GM19372 (cell line): ENCODE measurements around the gene CHST11.

Source experiments
- ATAC-seq: cut with Tn5 transposase; IDR thresholded peaks from one replicate; pipeline ENCODE4 v1.9.1; 2021; ENCODE audit warnings: mild to moderate bottlenecking, low read depth, moderate library complexity; ENCODE audit not compliant: unreplicated experiment

Gene CHST11

DNA sequence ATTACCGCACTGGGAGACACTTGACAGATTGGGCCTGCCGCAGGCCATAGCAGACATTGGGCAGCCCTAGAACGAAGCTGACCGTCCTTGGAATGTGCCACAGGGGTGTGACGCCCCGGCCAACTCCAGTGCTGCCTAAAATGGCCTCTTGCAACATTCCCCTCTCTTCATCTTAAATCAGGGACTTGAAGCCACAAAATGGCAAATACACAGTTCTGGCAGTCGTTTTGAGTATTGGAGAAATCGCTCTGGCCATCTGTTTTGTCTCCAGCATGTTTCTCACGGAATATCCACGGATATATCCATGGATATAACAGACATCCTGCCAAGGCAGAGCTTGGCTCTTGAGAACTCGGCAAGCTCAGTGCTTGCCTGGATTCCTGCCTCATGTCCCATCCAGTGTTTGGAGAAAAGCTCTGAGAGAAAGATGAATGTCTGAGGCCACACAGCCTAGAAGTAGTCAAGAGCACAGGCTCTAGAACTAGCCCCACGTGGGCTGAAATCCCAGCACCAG is 158.4 kb downstream of the CHST11 start:
- no peak for ATAC-seq

- no peak for ATAC-seq
These were observed 161.9 kb downstream of the CHST11 start for GRCh38 chr12:104618691-104619090.

DNA sequence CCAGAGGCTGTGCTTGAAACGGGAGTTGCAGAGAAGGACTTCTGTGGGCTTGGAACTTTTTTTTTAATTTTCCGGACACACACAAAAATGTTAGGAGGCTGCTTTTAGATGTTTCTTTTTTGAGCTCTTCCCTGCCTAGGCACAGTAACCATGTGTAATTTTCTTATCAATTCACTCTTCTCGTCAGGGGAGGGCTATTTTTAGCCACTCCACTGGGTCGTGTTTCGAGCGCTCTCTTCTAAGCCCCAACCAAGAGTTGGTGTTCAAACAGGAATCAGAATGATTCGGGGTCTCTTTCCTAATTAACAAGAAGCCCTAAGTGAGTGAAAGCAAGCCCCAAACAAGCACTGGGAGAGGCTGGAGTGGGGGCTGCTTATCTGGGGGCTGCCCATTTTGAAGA is 162.6 kb downstream of the CHST11 start:
- no peak for ATAC-seq

DNA sequence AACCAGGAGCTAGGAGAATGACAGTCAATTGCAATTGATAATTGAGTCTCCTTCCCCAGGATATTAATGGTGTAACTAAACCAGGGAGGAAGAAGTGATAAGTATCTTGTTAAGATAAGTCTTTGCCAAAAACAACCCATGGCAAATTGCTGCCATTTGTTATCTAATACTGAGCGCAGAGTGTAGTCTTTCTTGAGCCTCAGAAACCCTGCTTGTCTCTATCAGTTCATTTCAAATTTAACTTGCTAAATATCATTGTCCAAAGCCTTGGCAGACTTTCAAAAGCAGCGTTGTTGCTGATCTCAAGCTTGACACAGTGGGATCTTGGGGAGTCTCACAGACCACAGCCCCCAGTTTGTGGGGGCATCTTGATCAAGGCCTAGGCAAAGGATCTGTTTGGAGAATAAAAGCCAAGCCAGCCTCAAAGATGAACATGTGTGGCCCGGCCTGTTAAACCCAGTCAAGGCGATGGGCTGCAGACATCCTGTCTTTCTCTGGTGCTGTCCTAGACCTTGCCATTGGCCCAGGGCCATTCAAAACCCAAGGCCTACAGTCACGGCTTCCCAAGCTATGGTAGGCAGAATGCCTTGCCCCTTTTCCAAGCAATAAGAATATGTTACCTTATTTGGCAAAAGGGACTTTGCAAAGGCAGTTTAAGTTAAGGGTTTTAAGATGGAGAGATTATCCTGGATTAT is 164.2 kb downstream of the CHST11 start:
- no peak for ATAC-seq

- no peak for ATAC-seq
These were observed 166.2 kb downstream of the CHST11 start for GRCh38 chr12:104622928-104623327.

DNA sequence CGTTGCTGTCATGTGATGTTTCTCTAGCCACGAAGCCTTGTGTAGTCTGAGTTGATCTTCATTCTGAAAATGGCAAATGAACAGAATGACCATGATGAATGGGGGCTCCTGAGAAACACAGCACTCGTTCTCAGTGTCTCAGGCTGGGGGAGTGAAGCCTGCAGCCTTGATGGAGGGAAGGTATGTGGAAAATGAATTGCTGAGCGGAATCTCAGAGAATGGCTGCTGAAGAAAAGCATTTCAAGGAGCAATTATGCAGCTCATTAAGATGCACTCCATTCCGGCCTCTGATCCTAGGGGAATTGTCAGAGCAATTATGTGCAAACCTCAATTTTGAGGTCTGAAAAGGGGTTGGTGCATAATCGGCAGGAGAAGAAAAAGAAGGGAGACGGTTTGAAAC is 167.1 kb downstream of the CHST11 start:
- ATAC-seq: no peak

DNA sequence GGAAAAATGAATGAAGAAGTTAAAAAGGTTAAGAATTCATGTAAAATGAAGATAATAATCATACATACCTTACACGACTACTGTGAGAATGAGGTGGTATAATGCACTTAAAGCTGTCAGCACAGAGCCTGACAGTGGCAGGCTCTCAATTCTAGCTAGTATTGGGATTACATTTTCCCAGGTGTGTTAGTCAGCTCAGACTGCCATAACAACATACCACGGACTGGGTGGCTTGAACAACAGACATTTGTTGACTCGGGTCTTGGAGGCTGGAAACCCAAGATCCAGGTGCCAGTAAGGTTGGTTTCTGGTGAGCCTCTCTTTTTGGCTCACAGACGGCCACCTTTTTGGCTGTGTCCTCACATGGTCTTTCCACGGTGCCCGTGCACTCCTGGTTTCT is 167.8 kb downstream of the CHST11 start:
- no peak for ATAC-seq

DNA sequence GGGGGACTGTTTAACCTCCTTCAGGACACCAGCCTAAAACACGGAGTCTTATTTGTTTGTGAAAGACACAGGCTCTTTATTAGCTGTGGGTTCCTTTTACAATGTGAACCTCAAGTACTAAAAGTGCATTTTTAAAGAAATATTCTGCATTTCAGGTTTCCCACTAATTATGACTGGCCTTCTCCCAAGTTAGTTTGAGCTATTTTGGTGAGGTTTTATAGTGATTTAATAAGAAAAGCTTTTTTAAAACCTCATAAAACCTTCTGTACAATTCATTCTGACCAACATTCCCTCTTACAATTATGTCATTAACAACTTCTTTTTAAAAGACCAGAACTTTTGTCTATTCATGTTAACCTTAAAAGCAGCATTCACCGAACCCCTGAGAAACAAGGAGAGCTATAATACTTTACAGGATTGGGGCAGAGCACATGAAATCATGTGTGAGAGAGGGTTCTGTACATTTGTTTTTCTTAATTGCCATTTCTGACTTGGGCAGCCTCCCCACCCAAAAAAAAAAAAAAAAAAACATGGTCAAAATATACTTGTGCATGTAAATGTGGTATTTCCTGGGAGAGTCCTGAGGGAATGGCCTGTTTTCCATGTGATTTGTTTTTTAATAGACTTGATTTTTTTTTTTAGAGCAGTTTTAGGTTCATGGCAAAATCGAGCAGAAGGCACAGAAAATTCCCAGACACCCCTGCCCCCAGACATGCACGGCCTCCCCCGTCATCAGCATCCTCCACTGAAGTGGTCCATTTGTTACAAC is 169.5 kb downstream of the CHST11 start:
- ATAC-seq: no peak

- no peak for ATAC-seq
These were observed 170.7 kb downstream of the CHST11 start for GRCh38 chr12:104627231-104627989.

DNA sequence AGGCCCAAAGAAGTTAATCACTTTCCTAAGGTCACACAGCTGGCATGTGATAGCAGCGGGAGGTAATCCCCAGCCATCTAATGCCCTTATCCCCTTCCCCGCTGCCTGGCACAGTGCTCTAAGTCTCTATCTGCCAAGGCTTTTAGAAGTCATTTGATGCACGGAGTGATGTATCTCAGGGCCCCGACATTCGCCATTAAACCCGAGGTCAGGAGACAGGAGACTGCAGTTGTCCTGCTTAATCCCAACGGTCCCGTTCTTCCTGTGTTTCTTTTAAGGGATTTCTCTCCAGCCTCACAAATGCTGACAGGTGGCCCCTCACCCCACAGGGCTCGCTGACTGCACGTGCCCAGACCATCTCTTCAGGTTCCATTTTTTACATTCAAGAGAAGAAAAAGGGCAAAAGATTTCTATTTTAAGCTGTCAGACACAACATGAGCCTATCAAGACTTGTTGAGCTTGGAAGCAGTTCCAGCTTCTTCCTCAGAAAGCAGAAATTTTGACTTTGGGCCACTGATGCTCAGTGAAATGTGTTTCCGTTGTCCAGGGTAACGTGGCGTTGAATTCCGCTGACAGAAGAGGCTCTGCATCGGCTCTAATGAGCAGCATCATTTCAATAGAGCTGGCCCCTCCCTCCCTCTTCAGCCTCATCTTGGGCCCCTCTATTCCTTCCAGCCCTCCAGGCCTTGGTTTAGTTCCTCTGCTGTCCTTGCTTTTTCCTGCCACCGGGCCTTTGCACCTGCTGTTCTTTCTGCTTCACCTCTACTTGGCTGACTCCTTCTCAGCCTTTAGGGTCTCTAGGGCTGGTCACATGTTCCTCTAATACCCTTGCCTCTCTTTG is 171.5 kb downstream of the CHST11 start:
- ATAC-seq: no peak

- ATAC-seq: no peak
These were observed 172.0 kb downstream of the CHST11 start for GRCh38 chr12:104628831-104629135.

- no peak for ATAC-seq
These were observed 173.5 kb downstream of the CHST11 start for GRCh38 chr12:104630230-104630670.

DNA sequence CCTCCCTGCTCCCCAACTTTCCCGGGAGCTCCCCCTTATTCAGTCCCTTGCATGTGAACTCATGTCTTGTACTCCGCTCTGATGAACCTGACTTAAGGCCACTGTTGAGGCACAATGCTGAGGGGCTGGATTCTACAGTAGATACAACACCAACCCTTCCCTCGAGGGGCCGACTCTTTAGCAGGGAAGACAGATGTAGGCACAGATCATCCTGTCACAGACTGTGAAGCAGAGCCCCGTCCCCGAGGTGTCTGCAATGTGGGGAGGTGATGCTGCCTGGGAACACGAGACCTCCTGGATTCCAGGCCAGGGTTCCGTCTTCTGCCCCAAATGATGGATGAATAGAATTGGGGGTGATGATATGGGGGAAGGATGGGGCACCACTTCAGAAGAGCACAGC is 175.1 kb downstream of the CHST11 start:
- ATAC-seq: no peak

DNA sequence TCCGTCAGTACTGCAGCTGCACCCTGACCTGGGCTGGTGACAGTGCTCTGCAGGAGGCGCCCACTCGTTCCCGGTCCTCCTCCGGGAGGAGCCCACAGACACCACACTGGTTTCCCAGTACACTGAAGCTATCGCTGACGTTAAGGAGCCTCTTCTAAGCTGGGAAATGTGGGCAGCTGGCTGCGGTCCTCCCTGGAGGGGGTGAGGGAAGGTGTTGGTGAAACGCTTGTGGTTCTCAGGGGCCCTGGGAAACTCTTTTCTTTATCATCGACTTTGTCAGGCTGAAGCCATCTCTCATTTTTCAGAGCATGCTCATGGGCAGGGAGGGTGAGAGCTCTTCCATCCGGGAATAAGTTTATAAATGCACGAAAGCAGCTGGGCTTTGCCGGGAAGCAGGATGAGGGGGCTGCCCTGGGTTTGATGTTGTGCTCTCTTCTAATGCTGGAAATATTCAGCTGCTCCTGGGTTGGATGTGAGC is 176.0 kb downstream of the CHST11 start:
- no peak for ATAC-seq

GRCh38 chr12:104634044-104634443 is 177.3 kb downstream of the CHST11 start:
- ATAC-seq: no peak

GRCh38 chr12:104634852-104635251 is 178.1 kb downstream of the CHST11 start:
- no peak for ATAC-seq

DNA sequence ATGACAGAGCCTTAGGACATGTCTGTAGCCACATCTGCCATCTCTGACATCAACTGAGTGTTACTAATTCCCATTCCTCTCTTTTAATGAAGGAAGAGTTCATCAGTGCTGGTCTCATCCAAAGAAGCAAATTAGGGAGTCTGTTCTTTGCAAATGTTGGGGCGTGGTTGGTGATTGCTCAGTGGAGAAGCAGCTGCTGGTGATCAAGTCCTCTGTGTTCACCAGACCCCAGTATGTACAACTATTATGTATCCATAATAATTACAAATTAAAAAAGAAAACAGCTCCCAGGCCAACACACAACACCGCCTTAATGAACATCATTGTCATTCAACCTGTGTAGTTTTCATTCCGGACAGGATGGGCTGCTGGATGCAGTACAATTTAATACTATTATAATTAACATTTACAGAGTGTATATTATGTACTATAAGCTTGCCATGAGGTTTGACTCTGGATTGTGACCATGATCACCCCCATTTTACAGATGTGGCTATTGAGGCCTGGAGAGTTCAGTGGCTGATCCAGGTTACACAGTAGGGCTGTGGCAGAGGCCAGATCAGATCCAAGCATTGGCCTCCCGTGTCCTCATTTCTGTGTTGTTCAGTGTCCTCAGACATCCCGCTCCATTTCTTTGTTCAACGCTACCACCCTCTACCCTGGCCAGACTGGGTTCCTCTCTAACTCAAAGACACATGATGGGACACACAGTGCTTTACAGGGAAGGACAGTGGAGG is 179.0 kb downstream of the CHST11 start:
- ATAC-seq: no peak

DNA sequence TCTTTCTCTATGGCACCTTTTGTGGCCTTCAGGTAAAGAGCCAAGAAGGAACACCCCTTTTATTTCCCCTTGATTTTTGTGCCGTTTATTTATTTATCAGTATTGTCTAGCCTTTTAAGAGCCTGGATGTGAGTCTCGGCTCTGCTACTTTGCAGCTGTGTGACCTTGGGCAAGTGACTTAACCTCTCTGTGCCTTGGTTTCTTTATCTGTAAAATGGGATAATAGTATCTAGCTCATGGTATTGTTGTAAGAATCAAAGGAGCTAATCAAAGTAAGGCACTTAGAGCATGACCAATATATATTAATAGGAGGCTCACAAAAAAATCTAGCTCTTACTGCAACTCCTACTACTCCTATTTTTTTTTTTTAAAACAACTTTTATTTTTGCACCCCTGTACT is 179.7 kb downstream of the CHST11 start:
- no peak for ATAC-seq

- ATAC-seq: no peak
These were observed 180.9 kb downstream of the CHST11 start for GRCh38 chr12:104637604-104638003.
